Measurements from ENCODE around the gene SLC17A3.

Gene SLC17A3

GRCh38 chr6:25899580-25900408, 25.8 kb upstream of the SLC17A3 start:
- TF ChIP-seq GATA3 (IDR thresholded peaks at IDR 0.05; ENCODE audit: low read depth, low read length) (no peak), GATA2 (IDR thresholded peaks at IDR 0.05; ENCODE audit: low read depth, low read length) (no peak)

DNA sequence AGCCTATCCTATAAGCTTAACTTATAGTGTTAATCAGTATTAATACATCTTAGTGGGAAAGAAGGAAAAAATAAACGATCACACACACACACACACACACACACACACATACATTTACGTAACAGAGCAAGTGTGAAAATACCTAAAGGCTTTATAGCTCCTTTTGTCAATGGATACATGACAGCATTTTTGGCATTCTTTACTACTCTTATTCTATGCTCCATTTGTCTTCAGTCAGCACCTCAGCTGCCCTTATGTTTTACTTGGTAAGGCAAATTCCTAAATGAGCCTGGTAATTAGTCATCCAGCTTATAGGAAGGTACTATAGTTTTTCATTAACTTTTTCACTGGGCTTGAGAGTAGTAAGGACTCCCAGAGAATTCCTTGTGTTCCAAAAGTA, 25.1 kb upstream of the SLC17A3 start:
- TF ChIP-seq GATA3 (IDR thresholded peaks at IDR 0.05; ENCODE audit: low read depth, low read length) (no peak), GATA2 (IDR thresholded peaks at IDR 0.05; ENCODE audit: low read depth, low read length) (no peak)

- TF ChIP-seq GATA3 (IDR thresholded peaks at IDR 0.05; ENCODE audit: low read depth, low read length) (no peak), GATA2 (IDR thresholded peaks at IDR 0.05; ENCODE audit: low read depth, low read length) (no peak)
Observed at GRCh38 chr6:25898289-25898977, 24.4 kb upstream of the SLC17A3 start.

GRCh38 chr6:25896252-25896651, 22.2 kb upstream of the SLC17A3 start:
- TF ChIP-seq GATA3 (IDR thresholded peaks at IDR 0.05; ENCODE audit: low read depth, low read length) (no peak), GATA2 (IDR thresholded peaks at IDR 0.05; ENCODE audit: low read depth, low read length) (no peak)

DNA sequence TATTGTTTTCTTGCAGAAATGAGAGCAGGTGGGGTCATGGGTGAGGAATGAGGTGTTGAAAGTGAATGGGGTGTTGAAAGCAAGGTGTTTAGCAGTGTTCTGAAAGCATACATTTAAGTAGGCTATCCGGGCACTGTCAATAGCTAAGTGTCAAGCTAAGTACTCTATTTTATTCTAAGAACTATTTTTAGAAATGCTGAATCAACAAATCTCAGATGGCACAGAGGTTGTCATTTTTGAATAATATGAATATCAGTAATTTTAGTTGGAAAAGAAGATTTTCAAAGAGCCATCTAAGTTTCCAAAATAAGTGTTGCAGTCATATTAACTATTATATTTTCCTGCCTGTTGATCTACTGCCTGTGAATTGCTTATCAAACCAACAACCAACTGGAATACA, 21.7 kb upstream of the SLC17A3 start:
- no peak for TF ChIP-seq GATA2 (IDR thresholded peaks at IDR 0.05; ENCODE audit: low read depth, low read length)
- TF ChIP-seq GATA3 (IDR thresholded peaks at IDR 0.05; ENCODE audit: low read depth, low read length): no peak

DNA sequence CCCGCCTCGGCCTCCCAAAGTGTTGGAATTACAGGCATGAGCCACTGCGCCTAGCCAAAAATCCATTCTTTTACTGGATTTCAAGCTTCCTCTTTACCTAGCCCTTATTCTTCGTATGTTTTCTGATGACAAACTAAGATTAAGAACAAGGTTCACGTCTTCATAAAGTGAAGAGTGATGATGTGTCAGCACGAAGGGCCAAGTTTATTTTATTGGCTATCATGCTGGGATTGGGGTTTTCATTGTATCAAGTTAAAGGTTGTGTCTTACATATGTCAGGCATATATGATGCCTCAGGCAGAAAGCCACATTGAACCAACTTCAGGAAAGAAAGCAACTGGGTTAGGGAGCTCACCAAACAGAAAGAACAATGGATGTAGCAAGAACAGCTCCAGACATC, 19.7 kb upstream of the SLC17A3 start:
- TF ChIP-seq GATA2 (IDR thresholded peaks at IDR 0.05; ENCODE audit: low read depth, low read length): no peak
- no peak for TF ChIP-seq GATA3 (IDR thresholded peaks at IDR 0.05; ENCODE audit: low read depth, low read length)

DNA sequence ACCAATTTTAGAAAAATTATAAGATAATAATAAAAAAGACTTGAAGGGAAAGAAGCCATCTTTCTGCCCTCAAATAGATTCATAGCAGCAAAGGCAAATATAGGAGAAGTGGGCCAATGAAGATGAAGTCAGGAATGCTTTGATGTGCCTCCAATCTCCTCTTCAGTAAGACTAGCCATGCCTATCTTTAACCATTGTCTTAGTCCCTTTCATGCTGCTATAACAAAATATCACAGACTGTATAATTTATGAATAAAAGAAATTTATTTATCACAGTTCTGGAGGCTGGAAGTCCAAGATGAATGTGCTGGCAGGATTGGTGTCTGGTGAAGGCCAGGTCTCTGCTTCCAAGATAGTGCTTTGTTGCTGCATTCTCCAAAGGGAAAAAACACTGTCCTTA, 18.8 kb upstream of the SLC17A3 start:
- TF ChIP-seq GATA3 (IDR thresholded peaks at IDR 0.05; ENCODE audit: low read depth, low read length) (no peak), GATA2 (IDR thresholded peaks at IDR 0.05; ENCODE audit: low read depth, low read length) (no peak)

GRCh38 chr6:25889877-25890853, 16.1 kb upstream of the SLC17A3 start:
- TF ChIP-seq GATA3 (IDR thresholded peaks at IDR 0.05; ENCODE audit: low read depth, low read length) (no peak), GATA2 (IDR thresholded peaks at IDR 0.05; ENCODE audit: low read depth, low read length) (no peak)

GRCh38 chr6:25888626-25889025, 14.6 kb upstream of the SLC17A3 start:
- TF ChIP-seq GATA2 (IDR thresholded peaks at IDR 0.05; ENCODE audit: low read depth, low read length): no peak
- TF ChIP-seq GATA3 (IDR thresholded peaks at IDR 0.05; ENCODE audit: low read depth, low read length): no peak

DNA sequence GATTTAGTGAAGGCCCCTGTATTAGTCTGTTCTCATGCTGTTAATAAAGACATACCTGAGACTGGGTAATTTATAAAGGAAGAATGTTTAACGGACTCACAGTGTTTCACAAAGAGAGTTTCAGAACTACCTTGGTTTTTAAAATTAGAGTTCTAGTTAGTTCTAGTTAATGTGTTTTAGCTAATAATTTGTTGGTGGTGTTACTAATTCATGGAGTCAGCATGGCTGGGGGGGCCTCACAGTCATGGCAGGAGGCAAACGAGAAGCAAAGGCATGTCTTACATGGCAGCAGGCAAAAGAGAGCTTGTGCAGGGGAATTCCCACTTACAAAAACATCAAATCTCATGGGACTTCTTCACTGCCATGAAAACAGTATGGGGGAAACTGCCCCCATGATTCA, 12.0 kb upstream of the SLC17A3 start:
- TF ChIP-seq GATA3 (IDR thresholded peaks at IDR 0.05; ENCODE audit: low read depth, low read length): no peak
- no peak for TF ChIP-seq GATA2 (IDR thresholded peaks at IDR 0.05; ENCODE audit: low read depth, low read length)

DNA sequence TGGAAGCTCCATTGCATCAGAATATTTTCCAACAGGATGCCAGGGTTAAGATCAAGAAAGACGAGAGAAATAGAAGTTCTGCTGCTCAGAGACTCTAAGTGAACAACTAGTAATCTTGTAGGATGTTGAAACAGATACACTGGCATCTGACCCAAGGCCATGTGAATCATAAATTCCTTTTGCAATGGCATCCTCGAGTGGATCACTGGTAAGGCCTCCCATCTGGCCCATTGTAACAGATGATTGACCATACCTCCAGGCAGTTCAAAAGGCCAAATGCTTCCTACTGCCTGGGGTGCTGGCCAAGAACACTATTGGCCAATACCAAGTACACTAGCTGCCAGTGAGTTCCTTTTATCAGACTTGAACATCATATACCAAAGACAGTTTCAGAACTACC, 9.9 kb upstream of the SLC17A3 start:
- TF ChIP-seq GATA2 (IDR thresholded peaks at IDR 0.05; ENCODE audit: low read depth, low read length) (no peak), GATA3 (IDR thresholded peaks at IDR 0.05; ENCODE audit: low read depth, low read length) (no peak)

- no peak for TF ChIP-seq GATA2 (IDR thresholded peaks at IDR 0.05; ENCODE audit: low read depth, low read length)
Observed at GRCh38 chr6:25883536-25883935, 9.5 kb upstream of the SLC17A3 start.

DNA sequence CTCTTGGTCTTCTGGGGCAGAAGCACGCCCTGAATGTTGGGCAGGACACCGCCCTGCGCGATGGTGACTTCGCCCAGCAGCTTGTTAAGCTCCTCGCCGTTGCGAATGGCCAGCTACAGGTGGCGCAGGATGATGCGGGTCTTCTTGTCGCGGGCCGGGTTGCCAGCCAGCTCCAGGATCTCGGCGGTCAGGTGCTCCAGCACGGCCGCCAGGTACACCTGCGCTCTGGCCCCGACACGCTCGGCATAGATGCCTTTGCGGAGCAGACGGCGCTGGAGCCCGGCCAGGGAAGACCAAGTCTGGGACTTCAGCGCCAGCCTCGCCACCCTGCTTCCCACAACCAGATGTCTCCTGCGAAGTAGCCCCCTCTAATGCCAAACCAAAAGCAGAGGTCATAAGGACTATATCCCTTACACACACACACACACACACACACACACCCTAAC, 8.0 kb upstream of the SLC17A3 start:
- TF ChIP-seq GATA2 (IDR thresholded peaks at IDR 0.05; ENCODE audit: low read depth, low read length) (no peak), GATA3 (IDR thresholded peaks at IDR 0.05; ENCODE audit: low read depth, low read length) (no peak)

DNA sequence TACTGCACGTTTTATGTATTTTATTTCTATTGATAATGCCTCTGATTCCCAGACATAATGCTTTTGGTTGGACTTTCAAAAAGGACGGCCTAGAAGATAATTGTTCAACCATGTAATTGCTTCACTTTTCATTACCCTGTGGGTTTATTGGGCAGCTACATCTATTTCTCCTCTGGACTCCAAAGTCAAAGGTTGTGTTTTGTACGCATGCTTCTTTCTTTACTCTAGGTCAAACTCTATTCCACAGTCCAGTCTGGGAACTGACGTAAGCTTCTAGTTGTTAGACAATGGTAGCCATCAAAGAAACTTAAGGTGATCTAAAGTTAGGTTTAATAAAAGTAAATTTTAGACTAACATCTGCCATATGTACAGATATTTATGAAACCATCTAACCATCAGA, 6.6 kb upstream of the SLC17A3 start:
- no peak for TF ChIP-seq GATA3 (IDR thresholded peaks at IDR 0.05; ENCODE audit: low read depth, low read length)
- no peak for TF ChIP-seq GATA2 (IDR thresholded peaks at IDR 0.05; ENCODE audit: low read depth, low read length)

Data from SH-SY5Y (cell line).